Vagina (tissue), 2 donors: ENCODE data around the gene LTA4H. TPM values are rescaled to one million over a fixed set of nuclear protein-coding genes. Genes with fewer than 3 reads are reported as not detected.
A peak's percentile ranks its signal among the peaks of the same experiment; 100 is the strongest.

Source experiments
- DNase-seq, 2 donors: peaks; one replicate each; pipeline ENCODE4 v3.0.0-alpha.2; 2017; ENCODE audit errors: extremely low spot score in 2 of 2
- H3K27ac ChIP-seq: fragments of 200-600 bp; sonication (generic); one replicate; pipeline ENCODE4 v1.5.1; 2019
- H3K27me3 ChIP-seq: fragments of 200-600 bp; sonication (generic); one replicate; pipeline ENCODE4 v1.5.1; 2019
- H3K36me3 ChIP-seq, 2 donors: fragments of 200-600 bp; sonication (generic); one replicate each; pipeline ENCODE4 v1.5.1; 2017 to 2019
- H3K4me1 ChIP-seq: fragments of 200-600 bp; sonication (generic); one replicate; pipeline ENCODE4 v1.5.1; 2019
- H3K4me3 ChIP-seq, 2 donors: fragments of 200-600 bp; sonication (generic); 1 replicate in 1 of 2; 2 replicates in 1 of 2; pipeline ENCODE4 v1.5.1; 2016 to 2019
- H3K9me3 ChIP-seq: fragments of 200-600 bp; sonication (generic); one replicate; pipeline ENCODE4 v1.5.1; 2019
- POLR2A ChIP-seq, 2 donors: fragments of 450-650 bp; IDR thresholded peaks; one replicate each; pipeline ENCODE4 v1.6.1; 2017; ENCODE audit warnings: antibody characterized with exemption in 2 of 2, mild to moderate bottlenecking in 2 of 2, moderate library complexity in 2 of 2
- POLR2AphosphoS5 ChIP-seq, 2 donors: sonication (generic); formaldehyde crosslinking; IDR thresholded peaks; one replicate each; pipeline ENCODE4 v1.9.0; 2017; ENCODE audit warnings: antibody characterized with exemption in 2 of 2, mild to moderate bottlenecking in 2 of 2, low read depth in 1 of 2; ENCODE audit not compliant: insufficient read depth in 1 of 2
- intact Hi-C: fragments of 100-400 bp; cut with DNase I; formaldehyde crosslinking; loops from one replicate; pipeline ENCODE4 v1.15.1; 2023
- total RNA-seq: library from RNA; depleted of rRNA; stranded (reverse); fragments of >200 nt; gene quantifications from one replicate; pipeline ENCODE4 v1.2.3, GENCODE V29; 2016
- TF ChIP-seq, protein P1 (sequence below), 3 experiments: fragments of 450-650 bp in 2 of 3; fragments of 200-600 bp in 1 of 3; sonication (generic) in 1 of 3; IDR thresholded peaks; one replicate each; pipeline ENCODE4 v1.5.1; 2017 to 2019; ENCODE audit warnings: antibody characterized with exemption in 3 of 3, mild to moderate bottlenecking in 2 of 3, moderate library complexity in 2 of 3

Gene LTA4H
- total RNA-seq, 1 donor from 2014 or later = 71.5 TPM

DNA sequence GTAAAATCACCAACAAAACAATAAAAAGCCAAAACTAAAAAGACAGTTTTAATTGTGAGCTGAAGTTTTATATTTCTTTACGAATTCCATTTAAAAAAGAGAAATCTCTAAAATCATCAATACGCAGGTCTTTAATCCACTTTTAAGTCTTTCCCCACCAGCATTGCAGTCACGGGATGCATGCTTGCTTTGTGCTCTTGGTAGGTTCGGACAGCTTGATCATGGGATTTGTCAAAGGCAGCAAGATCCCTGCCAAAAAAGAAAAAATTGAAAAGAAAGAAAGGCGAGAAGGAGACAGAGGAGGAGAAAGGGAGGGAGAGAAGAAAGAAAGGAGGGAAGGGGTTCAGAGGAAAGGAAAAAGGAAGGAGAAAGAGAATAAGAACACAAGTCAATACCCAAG lies 34.5 kb downstream of the LTA4H start:
- no peaks in the 10 kb centered on the region for H3K9me3 ChIP-seq
- no peaks in the 10 kb centered on the region for H3K27me3 ChIP-seq
- DNase-seq = no peak
- TF ChIP-seq, protein P1, sequence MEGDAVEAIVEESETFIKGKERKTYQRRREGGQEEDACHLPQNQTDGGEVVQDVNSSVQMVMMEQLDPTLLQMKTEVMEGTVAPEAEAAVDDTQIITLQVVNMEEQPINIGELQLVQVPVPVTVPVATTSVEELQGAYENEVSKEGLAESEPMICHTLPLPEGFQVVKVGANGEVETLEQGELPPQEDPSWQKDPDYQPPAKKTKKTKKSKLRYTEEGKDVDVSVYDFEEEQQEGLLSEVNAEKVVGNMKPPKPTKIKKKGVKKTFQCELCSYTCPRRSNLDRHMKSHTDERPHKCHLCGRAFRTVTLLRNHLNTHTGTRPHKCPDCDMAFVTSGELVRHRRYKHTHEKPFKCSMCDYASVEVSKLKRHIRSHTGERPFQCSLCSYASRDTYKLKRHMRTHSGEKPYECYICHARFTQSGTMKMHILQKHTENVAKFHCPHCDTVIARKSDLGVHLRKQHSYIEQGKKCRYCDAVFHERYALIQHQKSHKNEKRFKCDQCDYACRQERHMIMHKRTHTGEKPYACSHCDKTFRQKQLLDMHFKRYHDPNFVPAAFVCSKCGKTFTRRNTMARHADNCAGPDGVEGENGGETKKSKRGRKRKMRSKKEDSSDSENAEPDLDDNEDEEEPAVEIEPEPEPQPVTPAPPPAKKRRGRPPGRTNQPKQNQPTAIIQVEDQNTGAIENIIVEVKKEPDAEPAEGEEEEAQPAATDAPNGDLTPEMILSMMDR (IDR thresholded peaks at IDR 0.05) = no peak
- TF ChIP-seq POLR2AphosphoS5 (IDR thresholded peaks at IDR 0.05; ENCODE audit: insufficient read depth in 1 of 2, low read depth in 1 of 2) (no peak), POLR2A (IDR thresholded peaks at IDR 0.05) (no peak)
- H3K27ac ChIP-seq = no peak overlapping the region
- no peak overlapping the region for H3K4me3 ChIP-seq
- H3K36me3 ChIP-seq = peaks cover 0 to 50% of the 10 kb centered on the region in 2 donors
- H3K4me1 ChIP-seq = no peaks in the 10 kb centered on the region
- intact Hi-C loops = no loop called here

DNA sequence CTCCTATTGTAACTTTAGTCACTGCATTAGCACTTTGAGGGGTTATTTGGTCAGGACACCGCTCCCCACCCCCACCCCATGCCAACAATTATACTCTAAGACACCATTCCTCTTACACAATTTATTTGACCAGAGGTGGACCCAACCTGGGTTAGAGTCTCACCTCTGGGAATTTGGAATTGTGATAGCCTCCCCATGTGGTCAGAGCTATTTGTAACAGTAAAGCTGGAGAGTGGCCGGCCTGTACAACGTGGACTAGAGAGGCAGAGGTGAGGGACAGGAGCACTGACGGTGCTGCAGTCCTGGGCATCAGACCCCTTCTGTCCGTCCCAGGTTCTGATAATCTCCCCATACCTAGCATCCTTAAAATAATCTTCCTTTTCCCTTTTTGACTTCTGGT lies 35.9 kb downstream of the LTA4H start:
- Histone ChIP-seq H3K27ac (no peak overlapping the region), H3K4me1 (no peaks in the 10 kb centered on the region), H3K9me3 (no peaks in the 10 kb centered on the region), H3K36me3 (peaks cover 0 to 37% of the 10 kb centered on the region in 2 donors), H3K27me3 (no peaks in the 10 kb centered on the region), H3K4me3 (no peak overlapping the region)
- no peak for DNase-seq
- intact Hi-C loops = no loop called here
- TF ChIP-seq POLR2A (IDR thresholded peaks at IDR 0.05) (no peak), POLR2AphosphoS5 (IDR thresholded peaks at IDR 0.05; ENCODE audit: insufficient read depth in 1 of 2, low read depth in 1 of 2) (no peak)

DNA sequence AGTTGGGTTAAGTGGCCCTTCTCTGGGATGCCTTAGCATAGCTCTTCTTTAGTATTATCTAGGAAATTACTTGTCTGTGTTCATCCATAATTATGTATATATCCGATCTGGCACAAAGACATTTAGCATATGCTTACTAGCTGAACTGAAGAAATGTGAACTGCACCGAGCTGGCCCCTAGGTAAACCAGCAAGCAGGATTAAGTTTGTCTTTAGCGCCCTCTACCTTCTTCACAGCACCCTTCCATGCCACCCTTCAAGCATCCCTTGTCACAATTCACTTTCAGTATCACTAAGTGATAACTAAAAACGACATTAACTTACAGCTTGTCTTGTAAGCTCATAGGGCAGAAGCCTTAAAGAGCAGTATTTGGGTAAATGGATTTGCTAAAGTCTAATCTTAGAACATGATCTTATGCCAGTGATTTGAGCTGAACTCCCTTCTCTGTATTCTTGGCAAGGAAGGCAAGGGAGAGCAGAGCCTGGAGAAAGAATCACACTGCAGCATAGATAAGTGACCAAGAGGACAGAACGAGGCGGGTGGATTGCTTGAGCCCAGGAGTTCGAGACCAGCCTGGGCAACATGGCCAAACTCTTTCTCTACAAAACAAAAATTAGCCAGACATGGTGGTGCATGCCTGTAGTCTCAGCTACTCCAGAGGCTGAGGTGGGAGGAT lies 36.6 kb downstream of the LTA4H start:
- TF ChIP-seq POLR2A (IDR thresholded peaks at IDR 0.05) (no peak), POLR2AphosphoS5 (IDR thresholded peaks at IDR 0.05; ENCODE audit: insufficient read depth in 1 of 2, low read depth in 1 of 2) (no peak)
- TF ChIP-seq, protein P1 (IDR thresholded peaks at IDR 0.05) = peak in 1 of 3 experiments; percentile 38
- no peaks in the 10 kb centered on the region for H3K9me3 ChIP-seq
- H3K36me3 ChIP-seq = peaks cover 0 to 29% of the 10 kb centered on the region in 2 donors
- DNase-seq = peak in 1 of 2 donors; percentile 32
- H3K27me3 ChIP-seq = no peaks in the 10 kb centered on the region
- H3K4me1 ChIP-seq = no peaks in the 10 kb centered on the region
- no peak overlapping the region for H3K4me3 ChIP-seq
- intact Hi-C loops = no loop called here
- H3K27ac ChIP-seq = no peak overlapping the region

DNA sequence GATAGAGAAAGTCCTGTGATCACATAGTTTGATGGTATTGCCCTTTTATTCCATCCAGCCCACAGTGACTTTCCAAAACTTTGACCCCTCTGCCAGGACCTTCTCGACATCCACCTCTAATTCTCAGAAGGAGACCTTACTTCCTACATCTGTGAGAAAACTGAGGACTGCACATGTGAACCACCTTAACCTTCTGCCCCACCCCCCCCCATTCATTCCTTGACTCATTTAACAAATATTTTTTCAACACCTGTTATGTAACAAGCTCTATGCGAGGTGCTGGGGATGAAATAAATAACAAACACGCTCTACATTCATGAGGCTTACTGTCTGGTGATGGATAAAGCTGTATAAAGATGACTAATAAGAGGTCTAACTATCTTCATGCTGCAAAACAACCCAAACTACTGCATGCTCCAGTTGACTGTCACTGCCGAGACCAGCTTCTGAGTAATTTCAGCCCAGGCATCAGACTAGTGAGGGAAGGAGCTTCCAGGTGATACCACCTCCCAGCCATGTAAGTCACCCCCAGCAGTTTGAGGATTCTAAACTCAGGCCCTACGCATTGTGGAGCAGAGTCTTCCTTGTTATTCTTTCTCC lies 37.4 kb downstream of the LTA4H start:
- Histone ChIP-seq H3K9me3 (no peaks in the 10 kb centered on the region), H3K36me3 (peaks cover 0 to 23% of the 10 kb centered on the region in 2 donors), H3K4me3 (no peak overlapping the region), H3K27ac (no peak overlapping the region), H3K27me3 (no peaks in the 10 kb centered on the region), H3K4me1 (no peaks in the 10 kb centered on the region)
- intact Hi-C loops = no loop called here
- no peak for DNase-seq
- TF ChIP-seq, protein P1 (IDR thresholded peaks at IDR 0.05) = no peak
- TF ChIP-seq POLR2A (IDR thresholded peaks at IDR 0.05) (no peak), POLR2AphosphoS5 (IDR thresholded peaks at IDR 0.05; ENCODE audit: insufficient read depth in 1 of 2, low read depth in 1 of 2) (no peak)

DNA sequence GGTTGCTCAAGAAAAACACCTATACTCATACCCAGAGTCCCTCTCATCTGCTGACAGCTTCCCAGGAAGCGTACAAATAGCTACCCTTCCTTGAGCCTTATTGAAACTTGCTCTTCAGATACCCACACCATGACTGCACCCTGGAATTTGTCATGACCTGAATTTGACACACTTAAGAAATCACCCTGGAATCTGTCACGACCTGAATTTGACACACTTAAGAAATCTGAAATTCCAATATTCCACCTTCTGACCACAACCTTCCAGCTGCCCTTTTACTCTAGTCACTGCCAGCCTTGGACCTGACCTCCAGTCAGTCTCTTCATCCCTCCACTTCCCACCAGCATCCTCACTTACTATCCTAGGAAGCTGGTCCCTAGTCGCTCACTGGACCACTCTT lies 38.1 kb downstream of the LTA4H start:
- no peaks in the 10 kb centered on the region for H3K9me3 ChIP-seq
- intact Hi-C loops = no loop called here
- H3K4me1 ChIP-seq = no peaks in the 10 kb centered on the region

More for the DNA sequence above, 38.1 kb downstream of the LTA4H start:
- H3K27ac ChIP-seq = no peak overlapping the region
- peak in 1 of 2 donors; percentile 47 for DNase-seq
- no peaks in the 10 kb centered on the region for H3K27me3 ChIP-seq
- H3K36me3 ChIP-seq = peaks cover 0 to 16% of the 10 kb centered on the region in 2 donors
- no peak overlapping the region for H3K4me3 ChIP-seq
- TF ChIP-seq POLR2A (IDR thresholded peaks at IDR 0.05) (no peak), POLR2AphosphoS5 (IDR thresholded peaks at IDR 0.05; ENCODE audit: insufficient read depth in 1 of 2, low read depth in 1 of 2) (no peak)
- TF ChIP-seq, protein P1 (IDR thresholded peaks at IDR 0.05) = no peak
